Liver (tissue), 3 donors: ENCODE results near the gene GREM2.

Experiments
- CTCF ChIP-seq: fragments of 150-350 bp; IDR thresholded peaks from 2 replicates; pipeline ENCODE4 v1.5.1; 2017; ENCODE audit warnings: improper control_type of control experiment, low read depth, low read length; ENCODE audit not compliant: missing input control
- EGR1 ChIP-seq, 2 donors: IDR thresholded peaks; 2 replicates each; pipeline ENCODE4 v1.6.1; 2016 to 2018; ENCODE audit warnings: antibody characterized with exemption in 2 of 2, low read depth in 2 of 2
- FOXA1 ChIP-seq: IDR thresholded peaks from 2 replicates; pipeline ENCODE4 v1.6.1; 2016; ENCODE audit warnings: antibody characterized with exemption
- FOXA2 ChIP-seq: IDR thresholded peaks from 2 replicates; pipeline ENCODE4 v1.6.1; 2016; ENCODE audit warnings: antibody characterized with exemption
- GABPA ChIP-seq, 2 donors: IDR thresholded peaks in 1 of 2; conservative IDR thresholded peaks in 1 of 2; 2 replicates each; pipeline ENCODE4 v1.6.1; 2016; ENCODE audit warnings: antibody characterized with exemption in 2 of 2, mild to moderate bottlenecking in 1 of 2, moderate library complexity in 1 of 2
- HNF4G ChIP-seq: IDR thresholded peaks from 2 replicates; pipeline ENCODE4 v1.6.1; 2016; ENCODE audit warnings: antibody characterized with exemption
- RAD21 ChIP-seq, 2 donors: IDR thresholded peaks; 2 replicates each; pipeline ENCODE4 v1.6.1; 2016; ENCODE audit warnings: antibody characterized with exemption in 2 of 2, mild to moderate bottlenecking in 2 of 2
- TAF1 ChIP-seq: conservative IDR thresholded peaks from 2 replicates; pipeline ENCODE4 v1.6.1; 2016; ENCODE audit warnings: antibody characterized with exemption, mild to moderate bottlenecking
- YY1 ChIP-seq: IDR thresholded peaks from 2 replicates; pipeline ENCODE4 v1.6.1; 2016; ENCODE audit warnings: antibody characterized with exemption, mild to moderate bottlenecking
- TF ChIP-seq, protein P1 (sequence below): IDR thresholded peaks from 2 replicates; pipeline ENCODE4 v1.6.1; 2016; ENCODE audit warnings: antibody characterized with exemption
- donor health status: healthy.
- donor health status: healthy.

DNA sequence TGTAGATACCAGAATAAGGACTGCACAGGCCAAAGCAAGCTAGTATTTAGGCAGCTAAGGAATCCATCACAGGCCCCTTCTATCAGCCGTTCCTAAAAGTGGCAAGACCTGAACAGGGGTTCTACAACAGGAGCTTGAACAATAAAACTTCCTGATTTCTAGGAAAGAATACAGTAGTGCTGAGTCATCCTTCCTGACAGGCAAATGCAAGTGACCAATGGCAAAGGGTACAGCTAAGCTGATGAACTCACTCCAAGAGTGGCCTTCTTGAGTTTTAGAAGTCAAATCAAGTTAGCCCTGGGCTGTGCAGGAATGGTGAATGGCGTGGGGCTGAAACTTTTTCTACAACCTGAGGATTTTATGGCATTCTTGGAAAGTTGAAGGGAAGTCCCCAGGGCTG, 112.9 kb downstream of the GREM2 start:
- TF ChIP-seq FOXA1 (no peak), CTCF (no peak), GABPA (IDR thresholded peaks at IDR 0.05 in 1 of 2, conservative IDR thresholded peaks at IDR 0.05 in 1 of 2) (no peak), TAF1 (no peak), EGR1 (IDR thresholded peaks at IDR 0.05; ENCODE audit: low read depth in 2 of 2) (no peak), YY1 (no peak), HNF4G (no peak), RAD21 (IDR thresholded peaks at IDR 0.05) (no peak), FOXA2 (no peak)
- TF ChIP-seq, protein P1, sequence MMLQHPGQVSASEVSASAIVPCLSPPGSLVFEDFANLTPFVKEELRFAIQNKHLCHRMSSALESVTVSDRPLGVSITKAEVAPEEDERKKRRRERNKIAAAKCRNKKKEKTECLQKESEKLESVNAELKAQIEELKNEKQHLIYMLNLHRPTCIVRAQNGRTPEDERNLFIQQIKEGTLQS, result no peak
